Mesenteric fat pad (tissue), 1 donor: ENCODE data around the gene CPLX1. TPM values are rescaled to one million over a fixed set of nuclear protein-coding genes. Genes with fewer than 3 reads are reported as not detected.
"Not testable (repeated sequence)": the region's sequence is repeated elsewhere in the genome, so short reads cannot be mapped to it uniquely, and the experiment has no call there.

Experiments
- DNase-seq: peaks from one replicate; pipeline ENCODE4 v3.0.0-alpha.2; 2020; ENCODE audit warnings: low spot score
- total RNA-seq: library from RNA; stranded (reverse); fragmentation: NEBNext Ultra II Directional; extraction: Animal tissue kit (Norgen Biotek cat#: 25700); gene quantifications from one replicate; pipeline ENCODE4 v1.2.1, GENCODE V29; 2021
- donor health status: DM: yes; HTN: yes; CAD: no.

The CPLX1 gene
- total RNA-seq, 1 donor from 2014 or later: 3.0 TPM

- DNase-seq: no peak
Observed at GRCh38 chr4:779555-779954, 46.4 kb downstream of the CPLX1 start.

GRCh38 chr4:777520-778262 lies 48.2 kb downstream of the CPLX1 start:
- DNase-seq: no peak

GRCh38 chr4:776743-777441 lies 49.0 kb downstream of the CPLX1 start:
- no peak for DNase-seq

- DNase-seq: not testable (repeated sequence)
Observed at GRCh38 chr4:775485-775884, 50.4 kb downstream of the CPLX1 start.

GRCh38 chr4:774419-775092 lies 51.4 kb downstream of the CPLX1 start:
- DNase-seq: not testable (repeated sequence)

- DNase-seq: no peak
Observed at GRCh38 chr4:773214-773613, 52.7 kb downstream of the CPLX1 start.

GRCh38 chr4:772776-773175 lies 53.2 kb downstream of the CPLX1 start:
- no peak for DNase-seq

- no peak for DNase-seq
Observed at GRCh38 chr4:772118-772517, 53.8 kb downstream of the CPLX1 start.

GRCh38 chr4:771464-771863 lies 54.5 kb downstream of the CPLX1 start:
- no peak for DNase-seq

GRCh38 chr4:770022-770421 lies 55.9 kb downstream of the CPLX1 start:
- no peak for DNase-seq

- DNase-seq: no peak
Observed at GRCh38 chr4:769511-769910, 56.4 kb downstream of the CPLX1 start.

- no peak for DNase-seq
Observed at GRCh38 chr4:768995-769394, 56.9 kb downstream of the CPLX1 start.

- DNase-seq: no peak
Observed at GRCh38 chr4:768076-768475, 57.9 kb downstream of the CPLX1 start.

GRCh38 chr4:766559-767283 lies 59.2 kb downstream of the CPLX1 start:
- no peak for DNase-seq

- DNase-seq: no peak
Observed at GRCh38 chr4:766152-766515, 59.8 kb downstream of the CPLX1 start.

GRCh38 chr4:764405-765169 lies 61.3 kb downstream of the CPLX1 start:
- no peak for DNase-seq

GRCh38 chr4:763922-764321 lies 62.0 kb downstream of the CPLX1 start:
- no peak for DNase-seq

- no peak for DNase-seq
Observed at GRCh38 chr4:763191-763810, 62.6 kb downstream of the CPLX1 start.

- DNase-seq: no peak
Observed at GRCh38 chr4:762211-763190, 63.4 kb downstream of the CPLX1 start.
